Measurements from ENCODE around the gene PACSIN3.

- no peak for TF ChIP-seq POLR2A (IDR thresholded peaks at IDR 0.05)
- TF ChIP-seq, protein P1, sequence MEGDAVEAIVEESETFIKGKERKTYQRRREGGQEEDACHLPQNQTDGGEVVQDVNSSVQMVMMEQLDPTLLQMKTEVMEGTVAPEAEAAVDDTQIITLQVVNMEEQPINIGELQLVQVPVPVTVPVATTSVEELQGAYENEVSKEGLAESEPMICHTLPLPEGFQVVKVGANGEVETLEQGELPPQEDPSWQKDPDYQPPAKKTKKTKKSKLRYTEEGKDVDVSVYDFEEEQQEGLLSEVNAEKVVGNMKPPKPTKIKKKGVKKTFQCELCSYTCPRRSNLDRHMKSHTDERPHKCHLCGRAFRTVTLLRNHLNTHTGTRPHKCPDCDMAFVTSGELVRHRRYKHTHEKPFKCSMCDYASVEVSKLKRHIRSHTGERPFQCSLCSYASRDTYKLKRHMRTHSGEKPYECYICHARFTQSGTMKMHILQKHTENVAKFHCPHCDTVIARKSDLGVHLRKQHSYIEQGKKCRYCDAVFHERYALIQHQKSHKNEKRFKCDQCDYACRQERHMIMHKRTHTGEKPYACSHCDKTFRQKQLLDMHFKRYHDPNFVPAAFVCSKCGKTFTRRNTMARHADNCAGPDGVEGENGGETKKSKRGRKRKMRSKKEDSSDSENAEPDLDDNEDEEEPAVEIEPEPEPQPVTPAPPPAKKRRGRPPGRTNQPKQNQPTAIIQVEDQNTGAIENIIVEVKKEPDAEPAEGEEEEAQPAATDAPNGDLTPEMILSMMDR (IDR thresholded peaks at IDR 0.05) = no peak
These were observed 37.2 kb downstream of the PACSIN3 start for GRCh38 chr11:47148903-47149531.
